Stimulated activated CD8-positive, alpha-beta memory T cell treated with anti-CD3 and anti-CD28 coated beads, Interleukin-4, amount 100 ng/mL, for 24 hours (primary cell): ENCODE data around the gene SBSN.

ENCODE experiments used
- DNase-seq: peaks from one replicate; pipeline ENCODE4 v3.0.0-alpha.2; 2020; ENCODE audit warnings: low read depth

Gene SBSN, protein sequence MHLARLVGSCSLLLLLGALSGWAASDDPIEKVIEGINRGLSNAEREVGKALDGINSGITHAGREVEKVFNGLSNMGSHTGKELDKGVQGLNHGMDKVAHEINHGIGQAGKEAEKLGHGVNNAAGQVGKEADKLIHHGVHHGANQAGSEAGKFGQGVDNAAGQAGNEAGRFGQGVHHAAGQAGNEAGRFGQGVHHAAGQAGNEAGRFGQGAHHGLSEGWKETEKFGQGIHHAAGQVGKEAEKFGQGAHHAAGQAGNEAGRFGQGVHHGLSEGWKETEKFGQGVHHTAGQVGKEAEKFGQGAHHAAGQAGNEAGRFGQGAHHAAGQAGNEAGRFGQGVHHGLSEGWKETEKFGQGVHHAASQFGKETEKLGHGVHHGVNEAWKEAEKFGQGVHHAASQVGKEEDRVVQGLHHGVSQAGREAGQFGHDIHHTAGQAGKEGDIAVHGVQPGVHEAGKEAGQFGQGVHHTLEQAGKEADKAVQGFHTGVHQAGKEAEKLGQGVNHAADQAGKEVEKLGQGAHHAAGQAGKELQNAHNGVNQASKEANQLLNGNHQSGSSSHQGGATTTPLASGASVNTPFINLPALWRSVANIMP

GRCh38 chr19:35528218-35529038 lies at the start of gene SBSN:
Gene SBSN (minus strand): TSS chr19:35528311. CDS start chr19:35528281, 30 bp downstream.
- DNase-seq: no peak

DNA sequence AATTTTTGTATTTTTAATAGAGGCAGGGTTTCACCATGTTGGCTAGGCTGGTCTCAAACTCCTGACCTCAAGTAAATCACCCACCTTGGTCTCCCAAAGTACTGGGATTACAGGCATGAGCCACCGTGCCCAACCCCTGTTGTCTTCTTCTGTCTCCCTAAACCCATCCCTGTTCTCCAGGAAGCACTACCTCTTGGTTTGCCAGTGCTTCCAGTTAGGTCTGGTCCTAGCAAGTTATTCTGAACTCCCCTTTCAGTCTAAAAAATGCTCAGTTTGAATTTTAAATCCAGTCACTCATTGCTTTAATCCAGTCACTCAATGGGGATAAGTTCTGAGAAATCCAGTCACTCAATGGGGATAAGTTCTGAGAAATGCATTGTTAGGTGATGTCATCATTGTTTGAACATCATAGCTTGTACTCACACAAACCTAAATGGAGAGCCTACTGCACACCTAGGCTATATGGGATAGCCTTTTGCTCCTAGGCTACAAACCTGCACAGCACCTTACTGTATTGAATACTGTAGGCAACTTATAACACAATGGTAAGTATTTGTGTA lies 43.4 kb upstream of the SBSN start:
- no peak for DNase-seq

GRCh38 chr19:35569281-35569781 lies 41.2 kb upstream of the SBSN start:
- no peak for DNase-seq

DNA sequence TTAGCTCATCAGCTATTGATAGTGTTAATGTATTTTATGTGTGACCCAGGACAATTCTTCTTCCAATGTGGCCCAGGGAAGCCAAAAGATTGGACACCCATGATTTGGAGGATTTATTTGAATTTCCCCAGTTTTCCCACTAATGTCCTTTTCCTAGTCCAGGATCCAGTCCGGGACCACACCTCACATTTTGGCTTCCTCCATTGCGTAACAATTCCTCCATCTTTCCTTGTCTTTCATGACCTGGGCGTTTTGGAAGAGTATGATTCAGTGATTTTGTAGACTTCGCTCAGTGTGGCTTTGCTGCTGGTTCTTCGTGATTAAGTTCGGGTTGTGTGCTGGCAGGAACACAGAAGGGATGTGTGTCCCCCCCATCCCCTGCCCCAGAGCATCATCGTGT lies 38.6 kb upstream of the SBSN start:
- no peak for DNase-seq

DNA sequence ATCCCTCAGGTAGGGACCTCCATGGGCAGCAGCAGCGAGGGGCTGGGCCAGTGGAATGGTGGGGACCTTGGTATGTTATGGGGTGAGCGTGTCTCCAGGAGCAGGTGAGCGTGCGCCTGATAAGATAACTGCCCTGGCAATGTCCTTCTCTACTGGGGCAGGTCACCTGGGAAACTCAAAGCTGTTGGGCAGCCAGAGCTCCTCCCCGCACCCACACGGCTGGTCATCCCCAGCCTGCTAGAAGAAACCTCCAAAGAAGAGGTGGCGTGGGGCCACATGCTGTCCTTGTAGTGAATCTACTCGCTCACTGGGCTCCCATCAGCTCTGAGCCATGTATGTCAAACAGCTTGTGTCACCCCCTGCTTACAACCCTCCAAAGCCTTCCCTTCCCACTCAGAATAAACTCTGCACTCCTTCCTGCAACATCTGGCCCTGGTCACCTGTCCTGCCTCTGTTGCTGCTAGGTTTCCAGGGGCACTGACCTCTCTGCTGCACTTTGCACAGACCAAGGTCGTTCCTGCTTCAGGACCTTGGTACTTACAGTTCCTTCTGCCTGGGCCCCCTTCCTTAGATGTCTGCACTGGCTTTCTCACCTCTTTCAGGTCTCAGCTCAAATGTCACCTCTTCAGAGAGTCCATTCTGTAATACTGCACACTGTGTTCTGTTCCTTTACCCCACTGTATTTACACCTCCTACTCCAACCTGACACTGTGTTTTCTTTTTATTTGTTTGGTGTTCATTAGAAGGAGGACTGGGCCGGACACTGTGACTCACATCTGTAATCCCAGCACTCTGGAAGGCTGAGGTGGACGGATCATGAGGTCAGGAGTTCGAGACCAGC lies 37.1 kb upstream of the SBSN start:
- DNase-seq: no peak

DNA sequence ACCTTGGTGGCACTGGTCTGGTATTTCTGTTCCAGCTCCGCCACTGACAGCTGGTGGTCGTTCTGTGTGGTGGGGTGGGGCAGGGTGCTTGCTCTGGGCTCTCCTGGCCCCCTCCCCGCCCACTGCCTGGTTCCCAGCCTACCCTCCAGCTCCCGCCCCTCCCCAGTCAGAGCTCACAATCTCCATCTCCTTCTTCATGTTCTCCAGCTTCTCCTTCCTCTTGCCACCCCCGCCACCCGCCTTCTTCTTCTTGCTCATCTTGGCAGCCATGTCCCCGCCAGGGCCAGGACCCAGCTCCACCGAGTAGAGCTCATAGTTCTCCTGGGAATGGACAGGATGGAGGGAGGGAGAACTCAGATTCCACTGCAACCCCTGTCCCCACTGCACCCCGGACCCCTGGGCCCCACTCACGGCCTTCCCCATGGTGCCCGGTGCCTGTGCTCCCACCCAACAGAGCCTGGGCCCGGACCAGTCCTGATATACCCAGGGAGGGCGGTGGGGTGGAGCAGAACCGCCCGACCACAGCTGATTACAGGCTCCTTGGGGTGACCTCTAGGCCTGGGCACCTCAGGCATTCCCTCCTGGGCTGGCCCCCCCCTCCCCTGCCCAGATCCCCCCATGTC lies 35.2 kb upstream of the SBSN start, which contains the start of gene ATP4A:
TSS of gene ATP4A (minus strand) at position 452 of the 623 bp plus-strand sequence. CDS start at position 423, 29 bp downstream.
- no peak for DNase-seq

GRCh38 chr19:35562776-35563175 lies 34.7 kb upstream of the SBSN start:
- no peak for DNase-seq

DNA sequence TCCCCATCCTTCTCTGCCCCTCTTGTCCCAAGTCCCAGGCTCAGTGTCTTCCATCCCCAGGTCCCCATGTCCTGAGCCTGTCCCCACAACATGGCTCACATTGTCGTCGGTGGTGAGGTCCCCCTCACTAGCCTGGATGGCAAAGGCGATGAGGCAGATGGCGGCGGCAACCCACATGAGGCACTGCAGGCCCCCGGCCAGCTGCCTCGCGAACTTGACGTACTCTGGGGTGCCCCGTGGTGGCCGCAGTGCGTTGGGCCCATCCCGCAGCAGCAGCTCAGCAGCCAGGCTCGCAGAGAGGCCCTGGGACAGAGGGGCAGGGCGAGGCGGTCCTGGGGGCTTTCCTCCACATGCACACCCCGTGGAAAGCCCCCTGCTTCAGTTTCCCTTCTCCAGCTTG lies 34.2 kb upstream of the SBSN start:
- no peak for DNase-seq

- no peak for DNase-seq
These were observed 33.3 kb upstream of the SBSN start for GRCh38 chr19:35561436-35561835.

- DNase-seq: no peak
These were observed 32.6 kb upstream of the SBSN start for GRCh38 chr19:35560677-35561076.

- DNase-seq: no peak
These were observed 32.2 kb upstream of the SBSN start for GRCh38 chr19:35560271-35560670.

- DNase-seq: no peak
These were observed 31.7 kb upstream of the SBSN start for GRCh38 chr19:35559781-35560180.

DNA sequence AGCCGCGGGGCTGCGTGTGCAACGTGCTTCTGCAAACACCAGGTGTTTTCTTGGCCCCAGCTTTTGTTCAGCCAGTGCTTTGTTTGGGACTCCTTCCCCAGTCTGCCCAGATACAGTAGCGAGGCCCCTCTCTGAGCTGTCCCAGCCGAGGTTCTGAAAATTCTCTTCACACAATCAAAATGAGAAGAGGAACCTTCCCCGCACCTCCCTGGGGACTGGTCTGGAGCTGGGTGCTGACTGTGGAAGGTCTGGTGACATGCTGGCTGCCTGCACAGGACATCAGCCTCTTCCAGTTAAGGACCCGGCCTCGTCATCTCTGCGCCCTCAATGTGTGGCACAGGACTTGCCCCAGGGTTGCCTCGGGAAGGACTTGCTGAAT lies 31.2 kb upstream of the SBSN start:
- DNase-seq: no peak

- DNase-seq: no peak
These were observed 30.5 kb upstream of the SBSN start for GRCh38 chr19:35558400-35559280.

DNA sequence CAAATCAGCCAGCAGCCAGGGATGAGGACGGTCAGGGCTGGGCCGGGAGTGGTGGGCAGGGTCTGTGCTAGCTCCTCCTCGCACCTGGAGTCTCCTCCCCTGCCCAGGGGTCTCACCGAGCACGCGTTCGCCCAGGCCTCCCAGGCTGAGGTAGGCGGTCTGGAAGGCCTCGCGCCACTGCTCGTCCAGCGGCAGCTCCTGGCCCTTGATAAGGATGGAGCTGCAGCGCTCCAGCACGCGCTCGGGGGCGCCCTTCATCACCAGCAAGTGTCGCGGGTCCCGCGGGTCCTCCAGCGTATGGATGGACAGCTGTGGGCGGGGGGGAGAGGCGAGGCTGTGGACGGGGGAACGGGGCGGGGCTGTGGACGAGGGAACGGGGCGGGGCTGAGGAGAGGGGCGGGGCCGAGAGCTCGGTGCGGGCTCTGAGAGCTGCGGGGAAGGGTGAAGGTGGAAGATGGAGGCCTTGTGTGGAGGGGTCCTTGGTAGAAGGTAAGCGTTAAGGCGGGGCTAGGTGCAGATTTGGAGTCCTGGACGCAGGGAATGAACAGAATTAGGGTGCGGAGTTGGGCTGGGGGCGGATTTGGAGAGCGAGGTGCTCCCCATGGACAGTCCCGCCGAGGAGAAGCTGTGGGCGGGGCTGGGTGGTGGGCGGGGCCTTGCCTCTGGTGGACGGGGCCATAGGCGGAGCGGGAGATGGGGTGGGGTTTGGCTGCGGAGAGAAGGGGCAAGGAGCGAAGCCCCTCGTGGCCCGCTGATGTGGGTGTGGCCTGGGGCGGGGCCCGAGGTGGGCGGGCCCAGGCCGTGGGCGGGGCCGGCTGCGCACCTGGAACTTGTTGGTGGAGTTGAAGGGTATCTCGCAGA lies 29.7 kb upstream of the SBSN start:
- DNase-seq: peak; percentile 36

DNA sequence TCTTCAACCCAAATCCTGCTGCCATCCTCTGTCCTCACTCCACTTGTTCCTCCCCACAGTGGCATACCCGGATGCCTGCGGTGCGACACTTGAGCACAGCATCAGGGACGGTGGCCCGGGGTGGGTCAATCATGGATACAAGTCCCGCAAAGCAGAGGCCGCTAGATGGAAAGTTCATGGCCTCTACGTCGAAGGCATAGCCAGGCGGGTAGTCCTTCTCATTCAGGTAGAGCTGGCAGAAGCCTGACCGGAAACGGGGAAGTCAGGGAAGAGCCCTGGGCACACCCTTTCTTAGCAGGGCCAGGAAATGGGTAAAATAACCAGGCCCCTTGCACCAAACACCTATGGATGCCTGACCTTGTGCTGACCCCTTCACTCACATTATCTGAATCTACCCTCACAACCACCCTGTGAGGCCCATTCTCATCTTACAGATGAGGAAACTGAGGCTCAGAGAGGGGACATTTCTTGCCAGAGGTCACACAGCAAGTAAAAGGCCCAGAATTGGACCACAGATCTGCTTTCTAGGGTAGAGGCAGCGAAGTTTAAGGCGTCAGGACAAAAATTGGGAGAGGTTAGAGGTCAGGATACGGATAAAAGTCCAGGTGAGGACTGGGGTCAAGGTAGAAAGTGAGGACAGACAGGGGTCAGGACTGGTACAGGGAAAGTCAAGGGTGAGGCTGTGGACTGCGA lies 28.9 kb upstream of the SBSN start:
- DNase-seq: no peak

GRCh38 chr19:35556025-35556590 lies 28.0 kb upstream of the SBSN start:
- no peak for DNase-seq
